Natural killer cell (primary cell): ENCODE measurements around the gene PRKCB. TPM values are rescaled to one million over a fixed set of nuclear protein-coding genes. Genes with fewer than 3 reads are reported as not detected.
A peak's percentile ranks its signal among the peaks of the same experiment; 100 is the strongest.

Source experiments
- ATAC-seq, 3 donors: fragments of 150-1000 bp in 2 of 3; fragments of 200-7000 bp in 1 of 3; cut with Tn5 transposase; 1 replicate in 1 of 3; 2 replicates in 2 of 3; pipeline ENCODE4 v1.10.0; 2021; ENCODE audit warnings: mild to moderate bottlenecking in 2 of 3, moderate library complexity in 2 of 3
- DNase-seq, 2 donors: peaks; one replicate each; pipeline versions ENCODE4 v3.0.0 to v3.0.0-alpha.2; 2013 to 2021; ENCODE audit warnings: mixed read lengths in 1 of 2
- H3K27ac ChIP-seq: one replicate; pipeline ENCODE4 v1.5.1; 2013; ENCODE audit warnings: mild to moderate bottlenecking, low read length
- H3K27me3 ChIP-seq: one replicate; pipeline ENCODE4 v1.6.1; 2013; ENCODE audit warnings: low read length; ENCODE audit not compliant: control insufficient read depth, insufficient read depth
- H3K36me3 ChIP-seq: one replicate; pipeline ENCODE4 v1.6.1; 2013; ENCODE audit warnings: low read length; ENCODE audit not compliant: control insufficient read depth, insufficient read depth
- H3K4me1 ChIP-seq: one replicate; pipeline ENCODE4 v1.6.1; 2013; ENCODE audit warnings: low read length; ENCODE audit not compliant: control insufficient read depth, insufficient read depth
- H3K4me3 ChIP-seq: one replicate; pipeline ENCODE4 v1.5.1; 2013; ENCODE audit warnings: low read length
- H3K9me3 ChIP-seq: one replicate; pipeline ENCODE4 v1.6.1; 2013; ENCODE audit warnings: low read length; ENCODE audit not compliant: control insufficient read depth, insufficient read depth
- H3K27ac Mint-ChIP-seq, 2 donors: one replicate each; pipeline ENCODE4 v1.8.0; 2022; ENCODE audit warnings: mild to moderate bottlenecking in 2 of 2, mixed read lengths in 2 of 2, moderate library complexity in 1 of 2
- H3K27me3 Mint-ChIP-seq, 2 donors: one replicate each; pipeline ENCODE4 v1.8.0; 2022; ENCODE audit warnings: low read depth in 2 of 2, mixed read lengths in 2 of 2
- H3K36me3 Mint-ChIP-seq: one replicate; pipeline ENCODE4 v1.8.0; 2022; ENCODE audit warnings: mixed read lengths
- H3K4me1 Mint-ChIP-seq, 2 donors: one replicate each; pipeline ENCODE4 v1.8.0; 2022; ENCODE audit warnings: mixed read lengths in 2 of 2
- H3K4me3 Mint-ChIP-seq: one replicate; pipeline ENCODE4 v1.8.0; 2022; ENCODE audit warnings: mild to moderate bottlenecking, moderate library complexity, mixed read lengths
- H3K9me3 Mint-ChIP-seq, 2 donors: one replicate each; pipeline ENCODE4 v1.8.0; 2022; ENCODE audit warnings: mixed read lengths in 2 of 2
- CTCF ChIP-seq: fragments of 200-600 bp; IDR thresholded peaks from one replicate; pipeline ENCODE4 v1.8.0; 2022; ENCODE audit warnings: antibody characterized with exemption
- WGBS: methylation state at CpG from one replicate; pipeline ENCODE4 v1.1.7; 2013; ENCODE audit warnings: missing lambda C conversion rate; ENCODE audit not compliant: insufficient coverage; 5-methylcytosine and 5-hydroxymethylcytosine counted together
- intact Hi-C: fragments of 100-400 bp; cut with micrococcal nuclease; formaldehyde crosslinking; loops from one replicate; pipeline ENCODE4 v1.14.2; 2022
- total RNA-seq, 4 donors: library from RNA; stranded (reverse); fragments of 120-200 nt in 1 of 4; gene quantifications; one replicate each; pipeline versions ENCODE4 v1.2.3 to v1.2.4, GENCODE V29; 2013 to 2022

Gene PRKCB
- total RNA-seq, 3 donors from 2014 or later (not counting 1 experiment from before 2014, with no cell fraction given): 182 to 222 (median 183) TPM

- ATAC-seq (peak in 2 of 3 donors; percentile 36 to 49), DNase-seq (no peak)
- H3K4me1 Mint-ChIP-seq: peaks cover 18 to 23% of the 10 kb centered on the region in 2 donors
- no peak for TF ChIP-seq CTCF
- Histone ChIP-seq H3K27ac (no peak overlapping the region), H3K4me1 (no peaks in the 10 kb centered on the region), H3K9me3 (no peaks in the 10 kb centered on the region), H3K4me3 (no peak overlapping the region), H3K27me3 (no peaks in the 10 kb centered on the region), H3K36me3 (peaks cover 50% of the 10 kb centered on the region)
- intact Hi-C loops: no loop called here
- peak overlapping the region; percentile 35 to 79 for H3K27ac Mint-ChIP-seq
- no peaks in the 10 kb centered on the region for H3K9me3 Mint-ChIP-seq
- WGBS: 77% methylated on average over 6 of the region's 6 CpGs
- H3K4me3 Mint-ChIP-seq: no peak overlapping the region
- H3K27me3 Mint-ChIP-seq: no peaks in the 10 kb centered on the region
- H3K36me3 Mint-ChIP-seq: peaks cover 16% of the 10 kb centered on the region
Observed at GRCh38 chr16:24188751-24189318, 353.1 kb downstream of the PRKCB start.

DNA sequence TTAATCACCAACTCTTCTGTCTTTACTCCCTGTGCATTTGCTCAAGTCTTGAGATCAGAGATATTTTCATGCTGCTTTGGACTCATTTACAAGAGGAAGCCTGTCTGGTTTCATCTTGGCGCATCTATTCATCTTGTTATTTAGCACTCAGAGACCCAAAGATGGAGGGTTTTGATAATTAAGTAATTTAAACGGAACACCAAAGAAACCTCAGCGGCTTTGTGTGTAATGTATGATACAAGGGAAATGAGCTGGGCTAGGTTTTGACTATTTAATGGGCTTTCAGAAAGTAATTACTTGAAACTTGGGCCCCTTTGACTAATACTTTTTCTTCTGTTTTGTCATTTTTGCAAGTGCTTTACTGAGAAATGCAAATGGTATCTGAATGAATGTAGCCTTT is 354.2 kb downstream of the PRKCB start:
- peaks cover 16% of the 10 kb centered on the region for H3K36me3 Mint-ChIP-seq

DNA sequence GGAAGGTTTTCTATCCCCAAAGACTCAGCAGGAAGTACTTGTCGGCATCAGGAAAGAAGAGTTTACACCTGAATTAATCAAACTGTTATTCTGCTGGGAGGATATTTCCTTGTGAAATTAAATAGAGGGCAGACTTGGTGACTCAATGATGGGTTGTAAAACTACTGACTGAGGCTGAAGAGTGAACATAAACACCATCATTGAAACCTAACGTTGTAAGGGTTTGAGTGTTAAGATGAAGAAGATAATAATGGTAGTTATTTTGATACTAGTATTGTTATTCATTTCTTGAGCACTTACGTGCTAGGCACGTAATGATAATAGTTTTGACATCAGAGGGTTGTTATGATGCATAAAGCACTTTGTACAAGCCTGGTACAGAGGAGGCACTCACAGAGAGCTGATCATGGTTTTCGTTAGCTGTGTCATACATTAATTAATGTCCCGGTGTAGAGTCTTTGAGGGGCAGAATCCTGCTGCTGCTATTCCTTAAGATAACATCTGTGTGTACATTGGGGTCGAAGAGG is 356.2 kb downstream of the PRKCB start:
- peaks cover 46% of the 10 kb centered on the region for H3K36me3 ChIP-seq
- DNase-seq: no peak
- H3K27ac Mint-ChIP-seq: peak overlapping the region; percentile 22 to 28
- intact Hi-C loops: no loop called here
- no peak for ATAC-seq
- no peaks in the 10 kb centered on the region for H3K27me3 ChIP-seq
- H3K4me1 Mint-ChIP-seq: peaks cover 33% of the 10 kb centered on the region in 2 donors
- H3K27me3 Mint-ChIP-seq: no peaks in the 10 kb centered on the region
- H3K9me3 Mint-ChIP-seq: no peaks in the 10 kb centered on the region
- H3K4me3 Mint-ChIP-seq: no peak overlapping the region
- H3K4me3 ChIP-seq: no peak overlapping the region
- no peak overlapping the region for H3K27ac ChIP-seq
- H3K4me1 ChIP-seq: no peaks in the 10 kb centered on the region
- H3K9me3 ChIP-seq: no peaks in the 10 kb centered on the region
- 83% methylated on average over 7 of the region's 7 CpGs for WGBS
- no peak for TF ChIP-seq CTCF
- peaks cover 16% of the 10 kb centered on the region for H3K36me3 Mint-ChIP-seq

More for the DNA sequence above, 354.2 kb downstream of the PRKCB start:
- H3K27ac Mint-ChIP-seq: peak overlapping the region in 1 of 2 donors; percentile 22
- H3K4me3 Mint-ChIP-seq: no peak overlapping the region
- H3K4me1 ChIP-seq: no peaks in the 10 kb centered on the region
- WGBS: 82% methylated on average over 3 of the region's 3 CpGs
- no peak overlapping the region for H3K27ac ChIP-seq
- no peak for TF ChIP-seq CTCF
- no peak overlapping the region for H3K4me3 ChIP-seq
- no peak for DNase-seq
- peaks cover 18 to 23% of the 10 kb centered on the region in 2 donors for H3K4me1 Mint-ChIP-seq
- intact Hi-C loops: no loop called here
- no peaks in the 10 kb centered on the region for H3K9me3 Mint-ChIP-seq
- no peaks in the 10 kb centered on the region for H3K27me3 ChIP-seq
- no peak for ATAC-seq
- H3K36me3 ChIP-seq: peaks cover 58% of the 10 kb centered on the region
- no peaks in the 10 kb centered on the region for H3K27me3 Mint-ChIP-seq
- no peaks in the 10 kb centered on the region for H3K9me3 ChIP-seq

DNA sequence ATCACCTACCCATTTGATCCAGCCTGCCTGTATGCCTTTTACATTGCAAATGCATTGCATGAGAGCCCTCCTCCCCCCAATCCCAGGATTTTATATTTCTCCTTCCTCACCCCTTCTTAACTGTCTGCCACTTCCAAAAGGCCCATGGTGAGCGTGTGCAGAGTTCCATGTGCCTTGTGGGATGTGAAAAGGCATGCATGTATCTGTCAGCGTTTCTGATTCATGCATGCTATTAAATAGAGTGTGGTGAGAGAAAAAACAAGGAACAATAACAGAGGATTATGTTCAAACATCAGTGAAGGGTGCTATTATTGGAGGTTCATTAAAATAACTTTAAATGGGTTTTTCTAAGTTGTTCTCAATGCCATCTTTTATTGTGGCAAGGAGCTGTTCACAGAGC is 359.4 kb downstream of the PRKCB start:
- no peaks in the 10 kb centered on the region for H3K9me3 Mint-ChIP-seq
- H3K4me1 Mint-ChIP-seq: peaks cover 13 to 24% of the 10 kb centered on the region in 2 donors
- no peak overlapping the region for H3K27ac Mint-ChIP-seq
- TF ChIP-seq CTCF: no peak
- no peak overlapping the region for H3K27ac ChIP-seq
- no peak for ATAC-seq
- 96% methylated on average over 2 of the region's 2 CpGs for WGBS
- DNase-seq: no peak
- no peaks in the 10 kb centered on the region for H3K4me1 ChIP-seq
- H3K4me3 Mint-ChIP-seq: no peak overlapping the region
- H3K36me3 Mint-ChIP-seq: peaks cover 16% of the 10 kb centered on the region
- no peak overlapping the region for H3K4me3 ChIP-seq
- H3K27me3 Mint-ChIP-seq: no peaks in the 10 kb centered on the region
- H3K9me3 ChIP-seq: no peaks in the 10 kb centered on the region
- intact Hi-C loops: no loop called here
- no peaks in the 10 kb centered on the region for H3K27me3 ChIP-seq
- peaks cover 60% of the 10 kb centered on the region for H3K36me3 ChIP-seq
